ENCODE results near the gene WWP2. TPM values are rescaled to one million over a fixed set of nuclear protein-coding genes. Genes with fewer than 3 reads are reported as not detected.

Gene WWP2
- total RNA-seq, 4 donors from 2014 or later = 21.9 to 32.8 (median 27.8) TPM

DNA sequence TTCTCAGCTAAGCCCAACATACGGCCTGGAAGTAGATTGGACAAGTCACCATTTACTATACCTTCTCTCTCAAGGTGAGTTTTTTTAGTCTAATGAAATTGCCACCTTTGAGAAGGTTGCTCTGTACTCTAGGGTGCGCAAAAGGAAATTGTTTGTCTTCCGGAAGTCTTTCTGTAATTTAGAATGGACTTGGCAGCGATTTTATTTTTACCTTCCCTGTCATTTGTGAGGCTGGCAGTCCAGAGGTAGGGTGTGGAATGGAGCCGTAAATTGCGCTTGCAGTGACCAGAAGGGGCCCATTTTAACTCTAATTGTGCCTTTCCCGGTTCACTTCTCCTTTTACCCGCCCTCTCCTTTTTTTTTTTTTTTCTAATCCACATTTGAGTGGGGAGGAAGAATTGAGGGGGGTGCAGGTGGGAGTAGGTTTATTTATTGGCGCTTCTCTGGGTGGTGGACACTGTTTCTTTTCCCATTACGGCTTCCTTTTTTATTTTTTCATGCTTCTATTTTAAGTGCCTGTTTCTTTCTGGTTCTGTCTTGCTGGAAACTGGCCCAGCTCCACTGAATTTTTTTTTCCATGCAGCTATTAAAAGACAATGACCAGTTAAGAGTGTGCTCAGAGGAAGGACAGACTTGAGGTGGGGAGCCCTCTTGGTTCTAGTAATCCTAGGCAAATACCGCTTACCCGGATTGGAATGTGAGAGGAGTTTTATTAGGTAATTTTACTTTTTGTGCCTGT is 99.3 kb downstream of the WWP2 start:
- WGBS = 27% methylated on average over 12 of the region's 12 CpGs
- peak overlapping the region; percentile 19 to 38 (median 28) for H3K4me3 ChIP-seq
- peaks cover 34 to 43% (median 40%) of the 10 kb centered on the region in 4 donors for H3K4me1 ChIP-seq
- intact Hi-C loops (cut with DNase I) = loop anchor here (5.0 kb wide), 1 partner anchor 66 kb away; no protein-coding TSS in a partner anchor
- DNase-seq (ENCODE audit: extremely low spot score) = no peak
- TF ChIP-seq POLR2A (IDR thresholded peaks at IDR 0.05; ENCODE audit: low read depth) = no peak
- peak in 1 of 3 experiments; percentile 14 for TF ChIP-seq CTCF (IDR thresholded peaks at IDR 0.05)
- TF ChIP-seq POLR2AphosphoS5 (IDR thresholded peaks at IDR 0.05) = peak; percentile 47 to 66
- H3K36me3 ChIP-seq = no peaks in the 10 kb centered on the region
- no peaks in the 10 kb centered on the region for H3K27me3 ChIP-seq
- peak overlapping the region; percentile 78 to 84 (median 84) for H3K27ac ChIP-seq (replicated peaks in 1 of 4)
- no peaks in the 10 kb centered on the region for H3K9me3 ChIP-seq

DNA sequence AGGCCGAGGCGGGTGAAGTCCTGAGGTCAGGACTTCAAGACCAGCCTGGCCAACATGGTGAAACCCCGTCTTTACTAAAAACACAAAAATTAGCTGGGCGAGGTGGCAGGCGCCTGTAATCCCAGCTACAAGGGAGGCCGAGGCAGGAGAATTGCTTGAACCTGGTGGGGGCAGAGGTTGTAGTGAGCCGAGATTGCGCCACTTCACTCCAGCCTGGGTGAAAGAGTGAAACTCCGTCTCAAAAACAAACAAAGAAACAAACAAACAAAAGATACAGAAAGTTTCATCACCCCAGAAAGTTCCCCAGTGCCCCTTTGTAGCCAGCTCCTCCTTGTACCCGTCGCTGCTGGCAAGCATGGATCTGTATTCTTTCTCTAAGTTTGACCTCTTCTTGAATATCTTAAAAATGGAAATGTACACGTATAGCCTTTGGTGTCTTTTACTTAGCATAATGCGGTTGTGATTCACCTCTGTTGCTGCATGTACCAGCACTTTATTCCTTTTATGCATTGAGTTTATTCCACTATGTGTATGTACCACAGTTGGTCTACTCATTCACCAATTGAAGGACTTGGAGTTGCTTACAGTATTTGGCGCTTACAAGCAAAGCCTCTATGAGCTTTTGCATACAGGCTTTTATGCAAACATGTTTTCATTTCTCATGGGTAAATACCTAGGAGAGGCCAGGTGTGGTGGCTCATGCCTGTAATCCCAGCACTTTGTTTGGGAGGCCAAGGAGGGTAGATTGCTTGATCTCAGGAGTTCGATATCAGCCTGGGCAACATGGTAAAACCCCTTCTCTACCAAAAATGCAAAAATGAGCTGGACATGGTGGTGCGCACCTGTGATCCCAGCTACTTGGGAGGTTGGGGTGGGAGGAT is 101.5 kb downstream of the WWP2 start:
- no peaks in the 10 kb centered on the region for H3K36me3 ChIP-seq
- no peak overlapping the region for H3K4me3 ChIP-seq
- peaks cover 34 to 43% (median 40%) of the 10 kb centered on the region in 4 donors for H3K4me1 ChIP-seq
- TF ChIP-seq EP300 (IDR thresholded peaks at IDR 0.05) (no peak), CTCF (IDR thresholded peaks at IDR 0.05) (no peak), POLR2AphosphoS5 (IDR thresholded peaks at IDR 0.05) (no peak), POLR2A (IDR thresholded peaks at IDR 0.05; ENCODE audit: low read depth) (no peak)
- H3K27ac ChIP-seq (replicated peaks in 1 of 4) = no peak overlapping the region
- 95% methylated on average over 16 of the region's 16 CpGs for WGBS
- no peaks in the 10 kb centered on the region for H3K9me3 ChIP-seq
- H3K27me3 ChIP-seq = no peaks in the 10 kb centered on the region
- intact Hi-C loops (cut with DNase I) = loop anchor here (5.0 kb wide), 1 partner anchor 64 kb away; no protein-coding TSS in a partner anchor
- DNase-seq (ENCODE audit: extremely low spot score) = no peak

DNA sequence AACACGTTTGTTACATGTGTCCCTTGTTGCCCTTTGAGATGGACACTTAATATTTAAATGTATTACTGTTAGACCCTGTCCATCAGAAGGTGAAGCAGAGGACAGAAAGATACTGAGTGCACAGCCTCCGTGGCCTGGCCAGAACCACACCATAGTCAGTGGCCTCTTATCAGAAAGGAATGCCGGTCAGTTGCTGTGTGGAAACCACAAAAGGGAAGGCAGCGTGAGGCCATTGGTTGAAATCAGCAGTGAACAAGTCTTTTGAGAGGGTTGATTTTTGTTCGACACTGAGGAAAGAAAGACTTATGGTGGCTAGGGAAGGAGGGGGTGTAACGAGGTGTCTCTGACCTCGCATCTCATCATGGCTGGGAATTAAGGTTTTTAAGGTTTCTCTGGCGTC is 103.6 kb downstream of the WWP2 start:
- Histone ChIP-seq H3K4me3 (no peak overlapping the region), H3K36me3 (peaks cover 0 to 4% (median 0%) of the 10 kb centered on the region in 4 donors), H3K4me1 (peaks cover 22 to 23% (median 23%) of the 10 kb centered on the region in 4 donors), H3K9me3 (no peaks in the 10 kb centered on the region), H3K27me3 (no peaks in the 10 kb centered on the region), H3K27ac (replicated peaks in 1 of 4) (no peak overlapping the region)
- no peak for TF ChIP-seq POLR2AphosphoS5 (IDR thresholded peaks at IDR 0.05)
- TF ChIP-seq EP300 (IDR thresholded peaks at IDR 0.05) = no peak
- no peak for TF ChIP-seq POLR2A (IDR thresholded peaks at IDR 0.05; ENCODE audit: low read depth)
- no peak for TF ChIP-seq CTCF (IDR thresholded peaks at IDR 0.05)
- intact Hi-C loops (cut with DNase I) = no loop called here
- DNase-seq (ENCODE audit: extremely low spot score) = no peak
- WGBS = 80% methylated on average over 8 of the region's 8 CpGs

DNA sequence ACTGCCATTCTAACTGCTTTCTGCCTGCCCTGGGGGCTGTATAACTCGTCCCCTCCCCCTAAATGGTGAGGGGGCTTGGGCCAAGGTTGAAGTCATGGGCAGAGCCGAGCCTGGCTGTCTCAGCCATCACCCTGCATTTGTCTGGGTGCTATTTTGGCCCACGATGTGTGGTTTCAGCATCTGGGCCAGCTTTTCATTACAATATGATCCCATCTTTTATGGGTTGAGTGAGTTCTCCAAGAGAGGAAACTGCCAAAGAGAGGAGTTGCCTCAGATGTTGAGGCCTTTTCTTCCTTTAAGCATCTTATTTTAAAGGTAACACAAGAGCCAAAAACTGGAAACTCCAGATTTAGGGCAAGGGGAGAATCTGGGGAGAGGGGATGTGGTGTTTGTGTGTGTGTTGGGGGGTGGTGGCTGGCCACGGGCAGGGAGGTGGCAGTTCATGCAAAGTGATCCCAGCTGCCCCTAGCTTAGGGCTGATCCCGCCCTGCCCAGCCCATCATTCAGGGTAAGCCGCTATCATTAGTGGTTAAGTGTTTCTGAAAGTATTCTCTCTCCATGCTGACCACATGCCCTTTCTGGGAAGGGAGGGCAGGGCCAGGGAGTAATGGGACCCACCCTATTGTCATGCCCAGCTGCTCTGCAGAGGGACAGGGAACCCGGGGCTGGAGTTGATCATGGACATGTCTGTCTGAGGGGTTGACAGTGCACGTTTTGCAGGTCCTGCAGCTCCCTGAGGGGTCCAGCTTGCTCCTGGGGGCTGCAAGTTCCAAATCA is 105.8 kb downstream of the WWP2 start:
- WGBS = 94% methylated on average over 7 of the region's 8 CpGs
- Histone ChIP-seq H3K9me3 (no peaks in the 10 kb centered on the region), H3K4me1 (peaks cover 0 to 3% (median under 1%) of the 10 kb centered on the region in 4 donors), H3K27me3 (no peaks in the 10 kb centered on the region), H3K27ac (replicated peaks in 1 of 4) (no peak overlapping the region), H3K36me3 (peaks cover 9 to 18% (median 16%) of the 10 kb centered on the region in 4 donors), H3K4me3 (no peak overlapping the region)
- no peak for DNase-seq (ENCODE audit: extremely low spot score)
- intact Hi-C loops (cut with DNase I) = no loop called here
- TF ChIP-seq POLR2A (IDR thresholded peaks at IDR 0.05; ENCODE audit: low read depth) (no peak), POLR2AphosphoS5 (IDR thresholded peaks at IDR 0.05) (no peak), CTCF (IDR thresholded peaks at IDR 0.05) (no peak), EP300 (IDR thresholded peaks at IDR 0.05) (no peak)
